Measurements from ENCODE around the gene ABCA3. TPM values are rescaled to one million over a fixed set of nuclear protein-coding genes. Genes with fewer than 3 reads are reported as not detected.

The ABCA3 gene
- polyA plus RNA-seq, 1 donor from 2014 or later, result 30.7 TPM

DNA sequence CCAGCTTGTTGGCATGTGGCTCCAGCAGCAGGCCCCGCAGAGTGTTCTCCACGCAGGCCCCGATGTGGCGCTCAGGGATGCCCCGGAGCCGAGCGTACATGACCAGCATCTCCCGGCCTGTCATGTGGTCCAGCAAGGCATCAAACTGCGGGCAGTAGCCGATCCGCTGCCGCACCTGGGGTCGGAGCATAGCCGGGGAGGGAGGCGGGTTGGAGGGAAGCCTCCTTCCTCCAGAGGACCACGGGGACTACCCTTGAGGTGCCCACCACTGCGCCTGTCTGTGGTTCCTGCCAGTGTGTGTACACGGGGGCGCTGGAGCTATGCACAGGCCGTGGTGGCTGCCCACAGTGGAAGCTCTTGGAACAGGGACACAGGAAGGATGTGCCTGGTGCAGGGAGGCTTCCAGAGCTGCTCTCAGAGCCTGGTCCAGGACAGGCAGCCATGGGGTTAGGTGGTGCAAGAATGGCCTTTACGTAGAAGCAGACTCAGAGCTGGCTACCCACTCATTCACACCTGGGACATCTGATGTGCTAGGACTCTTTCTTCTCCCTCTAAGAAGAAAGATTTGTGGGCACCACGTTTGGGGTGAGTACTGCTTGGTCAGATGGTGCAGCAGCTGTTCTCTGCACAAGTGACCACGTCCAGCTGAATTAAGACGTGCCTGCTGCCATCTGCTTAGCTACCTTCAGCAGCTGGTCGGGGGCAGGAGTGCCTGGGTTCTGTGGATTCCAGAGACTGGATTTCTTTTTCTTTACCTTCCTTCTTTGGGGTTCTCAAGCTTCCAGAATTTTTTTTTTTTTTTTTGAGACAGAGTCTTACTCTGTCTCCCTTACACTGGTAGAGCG lies 61.4 kb downstream of the ABCA3 start:
- H3K9ac ChIP-seq (ENCODE audit: low read length), result no peak overlapping the region
- TF ChIP-seq RAD21 (conservative IDR thresholded peaks at IDR 0.05) (no peak), EZH2 (IDR thresholded peaks at IDR 0.05; ENCODE audit: borderline replicate concordance, insufficient read depth, low read length, poor library complexity, severe bottlenecking) (no peak), TAF1 (IDR thresholded peaks at IDR 0.05; ENCODE audit: low read depth) (no peak), MXI1 (conservative IDR thresholded peaks at IDR 0.05; ENCODE audit: poor library complexity, severe bottlenecking) (no peak), POLR2AphosphoS5 (IDR thresholded peaks at IDR 0.05) (no peak), SMC3 (conservative IDR thresholded peaks at IDR 0.05; ENCODE audit: poor library complexity) (no peak), EP300 (conservative IDR thresholded peaks at IDR 0.05; ENCODE audit: poor library complexity, severe bottlenecking) (no peak)
- TF ChIP-seq, protein P1, sequence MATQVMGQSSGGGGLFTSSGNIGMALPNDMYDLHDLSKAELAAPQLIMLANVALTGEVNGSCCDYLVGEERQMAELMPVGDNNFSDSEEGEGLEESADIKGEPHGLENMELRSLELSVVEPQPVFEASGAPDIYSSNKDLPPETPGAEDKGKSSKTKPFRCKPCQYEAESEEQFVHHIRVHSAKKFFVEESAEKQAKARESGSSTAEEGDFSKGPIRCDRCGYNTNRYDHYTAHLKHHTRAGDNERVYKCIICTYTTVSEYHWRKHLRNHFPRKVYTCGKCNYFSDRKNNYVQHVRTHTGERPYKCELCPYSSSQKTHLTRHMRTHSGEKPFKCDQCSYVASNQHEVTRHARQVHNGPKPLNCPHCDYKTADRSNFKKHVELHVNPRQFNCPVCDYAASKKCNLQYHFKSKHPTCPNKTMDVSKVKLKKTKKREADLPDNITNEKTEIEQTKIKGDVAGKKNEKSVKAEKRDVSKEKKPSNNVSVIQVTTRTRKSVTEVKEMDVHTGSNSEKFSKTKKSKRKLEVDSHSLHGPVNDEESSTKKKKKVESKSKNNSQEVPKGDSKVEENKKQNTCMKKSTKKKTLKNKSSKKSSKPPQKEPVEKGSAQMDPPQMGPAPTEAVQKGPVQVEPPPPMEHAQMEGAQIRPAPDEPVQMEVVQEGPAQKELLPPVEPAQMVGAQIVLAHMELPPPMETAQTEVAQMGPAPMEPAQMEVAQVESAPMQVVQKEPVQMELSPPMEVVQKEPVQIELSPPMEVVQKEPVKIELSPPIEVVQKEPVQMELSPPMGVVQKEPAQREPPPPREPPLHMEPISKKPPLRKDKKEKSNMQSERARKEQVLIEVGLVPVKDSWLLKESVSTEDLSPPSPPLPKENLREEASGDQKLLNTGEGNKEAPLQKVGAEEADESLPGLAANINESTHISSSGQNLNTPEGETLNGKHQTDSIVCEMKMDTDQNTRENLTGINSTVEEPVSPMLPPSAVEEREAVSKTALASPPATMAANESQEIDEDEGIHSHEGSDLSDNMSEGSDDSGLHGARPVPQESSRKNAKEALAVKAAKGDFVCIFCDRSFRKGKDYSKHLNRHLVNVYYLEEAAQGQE (IDR thresholded peaks at IDR 0.05; ENCODE audit: borderline replicate concordance), result no peak
- TF ChIP-seq, protein P2, sequence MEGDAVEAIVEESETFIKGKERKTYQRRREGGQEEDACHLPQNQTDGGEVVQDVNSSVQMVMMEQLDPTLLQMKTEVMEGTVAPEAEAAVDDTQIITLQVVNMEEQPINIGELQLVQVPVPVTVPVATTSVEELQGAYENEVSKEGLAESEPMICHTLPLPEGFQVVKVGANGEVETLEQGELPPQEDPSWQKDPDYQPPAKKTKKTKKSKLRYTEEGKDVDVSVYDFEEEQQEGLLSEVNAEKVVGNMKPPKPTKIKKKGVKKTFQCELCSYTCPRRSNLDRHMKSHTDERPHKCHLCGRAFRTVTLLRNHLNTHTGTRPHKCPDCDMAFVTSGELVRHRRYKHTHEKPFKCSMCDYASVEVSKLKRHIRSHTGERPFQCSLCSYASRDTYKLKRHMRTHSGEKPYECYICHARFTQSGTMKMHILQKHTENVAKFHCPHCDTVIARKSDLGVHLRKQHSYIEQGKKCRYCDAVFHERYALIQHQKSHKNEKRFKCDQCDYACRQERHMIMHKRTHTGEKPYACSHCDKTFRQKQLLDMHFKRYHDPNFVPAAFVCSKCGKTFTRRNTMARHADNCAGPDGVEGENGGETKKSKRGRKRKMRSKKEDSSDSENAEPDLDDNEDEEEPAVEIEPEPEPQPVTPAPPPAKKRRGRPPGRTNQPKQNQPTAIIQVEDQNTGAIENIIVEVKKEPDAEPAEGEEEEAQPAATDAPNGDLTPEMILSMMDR (IDR thresholded peaks at IDR 0.05; ENCODE audit: poor library complexity, severe bottlenecking), result no peak
- no peaks in the 10 kb centered on the region for H3K79me2 ChIP-seq (replicated peaks; ENCODE audit: insufficient read depth, low read length)
- no peak overlapping the region for H3K4me3 ChIP-seq (ENCODE audit: low read length)
- no peaks in the 10 kb centered on the region for H3F3A ChIP-seq (ENCODE audit: insufficient read depth, low read length, poor library complexity, severe bottlenecking)
- no peaks in the 10 kb centered on the region for H3K36me3 ChIP-seq (ENCODE audit: insufficient read depth, low read length)
- no peak overlapping the region for H3K27ac ChIP-seq (ENCODE audit: low read length)
- H3K9me2 ChIP-seq (ENCODE audit: insufficient read depth, low read length), result no peaks in the 10 kb centered on the region
- H2AFZ ChIP-seq (ENCODE audit: low read depth, low read length), result no peak overlapping the region
- no peaks in the 10 kb centered on the region for H4K20me1 ChIP-seq (ENCODE audit: insufficient read depth)
- no peaks in the 10 kb centered on the region for H3K9me3 ChIP-seq (ENCODE audit: low read length)
- no peak overlapping the region for H3K4me2 ChIP-seq (ENCODE audit: low read length)
- H3K27me3 ChIP-seq (ENCODE audit: insufficient read depth, low read depth, low read length), result no peaks in the 10 kb centered on the region

DNA sequence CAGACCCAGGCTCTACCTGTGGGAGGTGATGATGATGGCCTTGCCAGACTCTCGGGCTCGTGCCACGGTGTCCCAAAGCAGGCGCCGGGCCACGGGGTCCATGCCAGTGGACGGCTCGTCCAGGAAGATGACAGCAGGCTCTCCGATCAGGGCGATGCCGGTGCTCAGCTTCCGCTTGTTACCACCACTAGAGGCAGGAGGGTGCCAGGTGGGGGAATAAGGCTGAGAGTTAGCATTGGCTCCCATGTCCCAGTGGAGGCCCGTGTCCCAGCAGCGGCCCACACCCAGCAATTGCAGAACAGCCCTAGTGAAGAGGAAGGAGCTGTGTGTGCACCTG lies 62.3 kb downstream of the ABCA3 start:
- H3K79me2 ChIP-seq (replicated peaks; ENCODE audit: insufficient read depth, low read length), result no peaks in the 10 kb centered on the region
- no peaks in the 10 kb centered on the region for H3K36me3 ChIP-seq (ENCODE audit: insufficient read depth, low read length)
- no peak overlapping the region for H3K9ac ChIP-seq (ENCODE audit: low read length)
- no peak overlapping the region for H3K4me3 ChIP-seq (ENCODE audit: low read length)
- no peak overlapping the region for H3K4me2 ChIP-seq (ENCODE audit: low read length)
- H2AFZ ChIP-seq (ENCODE audit: low read depth, low read length), result no peak overlapping the region
- H3K27ac ChIP-seq (ENCODE audit: low read length), result no peak overlapping the region
- TF ChIP-seq EZH2 (IDR thresholded peaks at IDR 0.05; ENCODE audit: borderline replicate concordance, insufficient read depth, low read length, poor library complexity, severe bottlenecking) (no peak), TAF1 (IDR thresholded peaks at IDR 0.05; ENCODE audit: low read depth) (no peak), MXI1 (conservative IDR thresholded peaks at IDR 0.05; ENCODE audit: poor library complexity, severe bottlenecking) (no peak), RAD21 (conservative IDR thresholded peaks at IDR 0.05) (no peak), SMC3 (conservative IDR thresholded peaks at IDR 0.05; ENCODE audit: poor library complexity) (no peak)
- TF ChIP-seq, protein P1 (IDR thresholded peaks at IDR 0.05; ENCODE audit: borderline replicate concordance), result no peak
- no peaks in the 10 kb centered on the region for H3K9me3 ChIP-seq (ENCODE audit: low read length)
- H3K27me3 ChIP-seq (ENCODE audit: insufficient read depth, low read depth, low read length), result no peaks in the 10 kb centered on the region
- no peaks in the 10 kb centered on the region for H4K20me1 ChIP-seq (ENCODE audit: insufficient read depth)
- no peaks in the 10 kb centered on the region for H3F3A ChIP-seq (ENCODE audit: insufficient read depth, low read length, poor library complexity, severe bottlenecking)
- H3K9me2 ChIP-seq (ENCODE audit: insufficient read depth, low read length), result no peaks in the 10 kb centered on the region
